Midbrain (tissue), 1 donor: Measurements from ENCODE around the gene JSRP1.
"Not testable (repeated sequence)": the region's sequence is repeated elsewhere in the genome, so short reads cannot be mapped to it uniquely, and the experiment has no call there.

Experiments used
- DNase-seq: peaks from one replicate; lab custom pipeline; 2025; lab: John Stamatoyannopoulos, UW

JSRP1 gene

GRCh38 chr19:2282062-2282861, 26.0 kb upstream of the JSRP1 start, which contains the start of gene PEAK3:
Gene PEAK3, minus strand, starts transcription at chr19:2282175. Its CDS starts 1,244 bp downstream, at chr19:2280931.
- peak; percentile 29 for DNase-seq

- not testable (repeated sequence) for DNase-seq
These were observed 25.2 kb upstream of the JSRP1 start for GRCh38 chr19:2281265-2282061.

GRCh38 chr19:2280633-2281264, 24.5 kb upstream of the JSRP1 start:
- no peak for DNase-seq

- DNase-seq: no peak
These were observed 22.4 kb upstream of the JSRP1 start for GRCh38 chr19:2278459-2279158.

- no peak for DNase-seq
These were observed 20.9 kb upstream of the JSRP1 start for GRCh38 chr19:2277138-2277537.

- no peak for DNase-seq
These were observed 20.3 kb upstream of the JSRP1 start for GRCh38 chr19:2276429-2276986.

GRCh38 chr19:2275588-2276428, 19.6 kb upstream of the JSRP1 start:
- no peak for DNase-seq

GRCh38 chr19:2274931-2275535, 18.8 kb upstream of the JSRP1 start:
- peak; percentile 74 for DNase-seq

GRCh38 chr19:2274185-2274711, 18.0 kb upstream of the JSRP1 start:
- DNase-seq: no peak

GRCh38 chr19:2273356-2274184, 17.4 kb upstream of the JSRP1 start:
- DNase-seq: peak; percentile 68

- DNase-seq: no peak
These were observed 15.3 kb upstream of the JSRP1 start for GRCh38 chr19:2271234-2272103.

- DNase-seq: peak; percentile 76
These were observed 14.4 kb upstream of the JSRP1 start for GRCh38 chr19:2270423-2271233.

GRCh38 chr19:2270157-2270422, 13.9 kb upstream of the JSRP1 start:
- no peak for DNase-seq

- peak; percentile 97 for DNase-seq
These were observed 13.3 kb upstream of the JSRP1 start for GRCh38 chr19:2269244-2270156.

- no peak for DNase-seq
These were observed 12.6 kb upstream of the JSRP1 start for GRCh38 chr19:2268861-2269243.

- no peak for DNase-seq
These were observed 12.2 kb upstream of the JSRP1 start for GRCh38 chr19:2268480-2268830.
